K562 (cell line): ENCODE data around the gene FRAT2. TPM values are rescaled to one million over a fixed set of nuclear protein-coding genes. Genes with fewer than 3 reads are reported as not detected.
A peak's percentile ranks its signal among the peaks of the same experiment; 100 is the strongest.

Experiments used
- CBX8 ChIP-seq: fragments of 200-600 bp; sonication (generic); IDR thresholded peaks from 2 replicates; pipeline ENCODE4 v1.6.1; 2012; ENCODE audit warnings: borderline replicate concordance, mixed run types, low read depth, mild to moderate bottlenecking, moderate library complexity, mixed read lengths, low read length, control low read depth, inconsistent platforms; ENCODE audit not compliant: poor library complexity, severe bottlenecking; ENCODE audit errors: extremely low read depth
- ESRRA ChIP-seq: fragments of 450-650 bp; IDR thresholded peaks from 2 replicates; pipeline ENCODE4 v1.6.1; 2014; ENCODE audit warnings: low read depth, mild to moderate bottlenecking, moderate library complexity, borderline replicate concordance
- HDAC3 ChIP-seq: fragments of 450-650 bp; IDR thresholded peaks from 2 replicates; pipeline ENCODE4 v1.6.1; 2018; ENCODE audit warnings: borderline replicate concordance, mild to moderate bottlenecking, moderate library complexity; ENCODE audit not compliant: partially characterized antibody
- KAT7 ChIP-seq: sonication (generic); formaldehyde crosslinking; IDR thresholded peaks from 2 replicates; pipeline ENCODE4 v1.8.0; 2022; ENCODE audit warnings: missing genetic modification reagents, mild to moderate bottlenecking, borderline replicate concordance
- MAFF ChIP-seq: IDR thresholded peaks from 2 replicates; pipeline ENCODE4 v1.6.1; 2012; ENCODE audit warnings: low read length, improper control_type of control experiment
- MAZ ChIP-seq, 2 experiments: fragments of 450-650 bp in 1 of 2; sonication (generic) in 1 of 2; formaldehyde crosslinking; IDR thresholded peaks in 1 of 2; conservative IDR thresholded peaks in 1 of 2; 2 replicates each; pipeline versions ENCODE4 v1.4.0 to v1.5.0; 2020; ENCODE audit warnings: mild to moderate bottlenecking in 1 of 2, missing genetic modification reagents in 1 of 2
- MCM3 ChIP-seq: fragments of 450-650 bp; IDR thresholded peaks from 2 replicates; pipeline ENCODE4 v1.6.1; 2016
- MCM5 ChIP-seq: fragments of 450-650 bp; IDR thresholded peaks from 2 replicates; pipeline ENCODE4 v1.6.1; 2016; ENCODE audit warnings: low read depth
- NBN ChIP-seq: fragments of 450-650 bp; IDR thresholded peaks from 2 replicates; pipeline ENCODE4 v1.6.1; 2016; ENCODE audit warnings: low read depth, mild to moderate bottlenecking
- NR1H2 ChIP-seq: sonication (generic); formaldehyde crosslinking; IDR thresholded peaks from 2 replicates; pipeline ENCODE4 v1.4.0; 2020; ENCODE audit warnings: mild to moderate bottlenecking, missing genetic modification reagents
- ZBED1 ChIP-seq: IDR thresholded peaks from 2 replicates; pipeline ENCODE4 v1.6.1; 2014
- ZFP1 ChIP-seq: fragments of 450-650 bp; formaldehyde crosslinking; IDR thresholded peaks from 2 replicates; pipeline ENCODE4 v1.4.0; 2020; ENCODE audit warnings: mild to moderate bottlenecking, mixed read lengths
- ZNF23 ChIP-seq: fragments of 250-450 bp; sonication (Bioruptor Pico); IDR thresholded peaks from 2 replicates; pipeline ENCODE4 v1.4.0; 2020; ENCODE audit warnings: mild to moderate bottlenecking
- ZNF408 ChIP-seq: fragments of 250-450 bp; sonication (Bioruptor Pico); IDR thresholded peaks from 2 replicates; pipeline ENCODE4 v1.4.0; 2020; ENCODE audit warnings: low read depth, mild to moderate bottlenecking, moderate library complexity
- polyA plus RNA-seq, 8 experiments: library from polyadenylated mRNA; depleted of rRNA in 4 of 8; stranded (reverse) in 5 of 8; unstranded in 3 of 8; fragments of >200 nt; fragmentation: Nextera tagmentation in 2 of 8; fragmentation: Illumina TruSeq in 1 of 8; extraction: Ambion mirVana in 2 of 8; extraction: Trizol in 1 of 8; gene quantifications; 2 replicates each; pipeline versions ENCODE4 v1.2.1 to v1.2.3, GENCODE V29; 2011 to 2014; ENCODE audit warnings: inconsistent platforms in 1 of 8, missing spikeins in 1 of 8
- total RNA-seq, 7 experiments: library from RNA; depleted of rRNA in 6 of 7; stranded (reverse); fragments of >200 nt in 6 of 7; fragmentation: Illumina TruSeq in 2 of 7; extraction: Trizol in 2 of 7; gene quantifications; 2 replicates each; pipeline versions ENCODE4 v1.2.1 to v1.2.3, GENCODE V29; 2011 to 2021; ENCODE audit warnings: low replicate concordance in 1 of 7
- TF ChIP-seq, protein P1 (sequence below): IDR thresholded peaks from 2 replicates; pipeline ENCODE4 v1.6.1; 2016; ENCODE audit warnings: missing genetic modification characterization, missing compliant biosample characterization
- TF ChIP-seq, protein P2 (sequence below), 2 experiments: fragments of 450-650 bp; IDR thresholded peaks; 2 replicates each; pipeline ENCODE4 v1.6.1; 2016; ENCODE audit warnings: mild to moderate bottlenecking in 2 of 2, borderline replicate concordance in 1 of 2, low read depth in 1 of 2, moderate library complexity in 1 of 2
- TF ChIP-seq, protein P3 (sequence below): fragments of 250-450 bp; sonication (Bioruptor Pico); IDR thresholded peaks from 2 replicates; pipeline ENCODE4 v1.8.0; 2022; ENCODE audit warnings: moderate library complexity, mild to moderate bottlenecking, inconsistent platforms

The FRAT2 gene
- total and polyA plus RNA-seq, 9 of the 15 experiments (the other 6 are each of a cell fraction or from before 2014, with no cell fraction given) = 4.3 to 31.7 (median 19.5) TPM

DNA sequence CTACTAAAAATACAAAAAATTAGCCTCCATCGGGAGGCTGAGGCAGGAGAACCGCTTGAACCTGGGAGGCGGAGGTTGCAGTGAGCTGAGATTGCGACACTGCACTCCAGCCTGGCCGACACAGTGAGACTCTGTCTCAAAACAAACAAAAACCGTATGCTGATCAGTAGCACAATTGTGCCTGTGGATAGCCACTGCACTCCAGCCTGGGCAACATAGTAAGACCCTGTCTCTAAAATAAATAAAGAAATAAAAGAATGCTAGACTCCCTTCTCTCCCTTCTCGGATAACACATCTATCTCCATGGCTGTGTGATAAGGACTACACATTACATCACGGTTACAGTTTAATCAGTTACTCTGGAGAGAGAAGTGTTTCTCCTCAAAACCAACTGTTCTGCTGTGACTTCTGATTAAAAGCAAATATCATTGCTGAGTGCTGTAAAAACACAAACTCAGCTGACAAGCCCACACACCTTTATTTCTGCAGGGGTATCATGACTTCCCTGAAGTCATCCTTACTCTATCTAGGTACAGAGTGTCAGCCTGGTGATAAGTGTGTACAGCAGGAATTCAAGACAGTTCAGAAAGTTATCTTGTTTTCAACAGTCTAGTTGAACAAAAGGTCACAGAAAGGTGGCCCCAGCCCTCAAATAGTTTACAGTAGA lies 36.8 kb downstream of the FRAT2 start (continued):
- TF ChIP-seq NBN (no peak; the same call in 1 of the 2 replicates), MCM3 (no peak), KAT7 (CRISPR knock-in tag) (no peak), ZNF23 (CRISPR knock-in tag) (no peak), ESRRA (no peak), ZBED1 (no peak), MAZ (CRISPR knock-in tag; conservative IDR thresholded peaks at IDR 0.05 in 1 of 2, IDR thresholded peaks at IDR 0.05 in 1 of 2) (no peak), ZFP1 (no peak), CBX8 (no peak), ZNF408 (CRISPR knock-in tag) (no peak), HDAC3 (peak; percentile 72), MCM5 (no peak), MAFF (no peak), NR1H2 (CRISPR knock-in tag) (no peak)
- TF ChIP-seq, protein P1, sequence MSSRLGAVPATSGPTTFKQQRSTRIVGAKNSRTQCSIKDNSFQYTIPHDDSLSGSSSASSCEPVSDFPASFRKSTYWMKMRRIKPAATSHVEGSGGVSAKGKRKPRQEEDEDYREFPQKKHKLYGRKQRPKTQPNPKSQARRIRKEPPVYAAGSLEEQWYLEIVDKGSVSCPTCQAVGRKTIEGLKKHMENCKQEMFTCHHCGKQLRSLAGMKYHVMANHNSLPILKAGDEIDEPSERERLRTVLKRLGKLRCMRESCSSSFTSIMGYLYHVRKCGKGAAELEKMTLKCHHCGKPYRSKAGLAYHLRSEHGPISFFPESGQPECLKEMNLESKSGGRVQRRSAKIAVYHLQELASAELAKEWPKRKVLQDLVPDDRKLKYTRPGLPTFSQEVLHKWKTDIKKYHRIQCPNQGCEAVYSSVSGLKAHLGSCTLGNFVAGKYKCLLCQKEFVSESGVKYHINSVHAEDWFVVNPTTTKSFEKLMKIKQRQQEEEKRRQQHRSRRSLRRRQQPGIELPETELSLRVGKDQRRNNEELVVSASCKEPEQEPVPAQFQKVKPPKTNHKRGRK = no peak
- TF ChIP-seq, protein P2, sequence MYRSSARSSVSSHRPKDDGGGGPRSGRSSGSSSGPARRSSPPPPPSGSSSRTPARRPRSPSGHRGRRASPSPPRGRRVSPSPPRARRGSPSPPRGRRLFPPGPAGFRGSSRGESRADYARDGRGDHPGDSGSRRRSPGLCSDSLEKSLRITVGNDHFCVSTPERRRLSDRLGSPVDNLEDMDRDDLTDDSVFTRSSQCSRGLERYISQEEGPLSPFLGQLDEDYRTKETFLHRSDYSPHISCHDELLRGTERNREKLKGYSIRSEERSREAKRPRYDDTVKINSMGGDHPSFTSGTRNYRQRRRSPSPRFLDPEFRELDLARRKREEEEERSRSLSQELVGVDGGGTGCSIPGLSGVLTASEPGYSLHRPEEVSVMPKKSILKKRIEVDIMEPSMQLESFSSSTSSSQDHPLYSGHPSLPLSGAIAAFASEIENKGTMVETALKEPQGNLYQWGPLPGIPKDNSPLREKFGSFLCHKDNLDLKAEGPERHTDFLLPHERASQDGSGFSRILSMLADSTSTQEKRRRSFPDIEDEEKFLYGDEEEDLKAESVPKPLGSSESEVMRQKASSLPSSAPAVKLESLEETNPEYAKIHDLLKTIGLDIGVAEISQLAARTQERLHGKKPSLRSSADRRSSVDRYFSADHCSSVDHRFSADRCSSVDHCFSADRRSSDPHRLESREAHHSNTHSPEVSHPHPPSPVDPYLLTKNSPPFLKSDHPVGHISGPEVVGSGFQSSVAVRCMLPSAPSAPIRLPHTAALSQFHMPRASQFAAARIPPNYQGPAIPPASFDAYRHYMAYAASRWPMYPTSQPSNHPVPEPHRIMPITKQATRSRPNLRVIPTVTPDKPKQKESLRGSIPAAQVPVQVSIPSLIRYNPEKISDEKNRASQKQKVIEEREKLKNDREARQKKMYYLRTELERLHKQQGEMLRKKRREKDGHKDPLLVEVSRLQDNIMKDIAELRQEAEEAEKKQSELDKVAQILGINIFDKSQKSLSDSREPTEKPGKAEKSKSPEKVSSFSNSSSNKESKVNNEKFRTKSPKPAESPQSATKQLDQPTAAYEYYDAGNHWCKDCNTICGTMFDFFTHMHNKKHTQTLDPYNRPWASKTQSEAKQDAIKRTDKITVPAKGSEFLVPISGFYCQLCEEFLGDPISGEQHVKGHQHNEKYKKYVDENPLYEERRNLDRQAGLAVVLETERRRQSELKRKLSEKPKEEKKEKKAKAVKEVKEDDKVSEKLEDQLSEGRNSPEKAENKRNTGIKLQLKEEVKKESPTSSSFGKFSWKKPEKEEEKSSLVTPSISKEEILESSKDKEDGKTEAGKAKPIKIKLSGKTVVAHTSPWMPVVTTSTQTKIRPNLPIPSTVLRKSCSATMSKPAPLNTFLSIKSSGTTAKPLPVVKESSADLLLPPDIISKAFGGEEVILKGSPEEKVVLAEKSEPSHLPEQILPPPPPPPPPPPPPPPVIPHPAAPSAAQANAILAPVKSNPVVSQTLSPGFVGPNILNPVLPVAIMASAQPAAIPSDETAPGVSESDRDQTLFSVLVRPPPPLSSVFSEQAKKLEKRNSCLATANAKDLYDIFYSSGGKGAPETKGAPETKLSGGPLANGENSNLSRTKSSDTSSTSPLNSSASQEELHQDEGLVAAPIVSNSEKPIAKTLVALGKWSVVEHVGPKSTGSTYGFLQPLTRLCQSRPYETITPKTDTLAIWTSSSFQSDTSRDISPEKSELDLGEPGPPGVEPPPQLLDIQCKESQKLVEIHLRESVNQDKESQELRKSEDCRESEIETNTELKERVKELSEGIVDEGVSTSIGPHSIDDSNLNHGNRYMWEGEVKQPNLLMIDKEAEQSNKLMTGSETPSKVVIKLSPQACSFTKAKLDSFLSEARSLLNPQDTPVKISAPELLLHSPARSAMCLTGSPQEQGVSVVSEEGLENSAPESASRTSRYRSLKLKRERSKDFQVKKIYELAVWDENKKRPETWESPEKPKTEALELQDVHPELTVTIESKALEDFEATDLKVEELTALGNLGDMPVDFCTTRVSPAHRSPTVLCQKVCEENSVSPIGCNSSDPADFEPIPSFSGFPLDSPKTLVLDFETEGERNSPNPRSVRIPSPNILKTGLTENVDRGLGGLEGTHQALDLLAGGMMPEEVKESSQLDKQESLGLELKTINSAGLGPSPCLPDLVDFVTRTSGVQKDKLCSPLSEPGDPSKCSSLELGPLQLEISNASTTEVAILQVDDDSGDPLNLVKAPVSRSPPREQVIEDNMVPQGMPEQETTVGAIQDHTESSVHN (IDR thresholded peaks at IDR 0.05; ENCODE audit: borderline replicate concordance in 1 of 2, low read depth in 1 of 2) = no peak
- TF ChIP-seq, protein P3, sequence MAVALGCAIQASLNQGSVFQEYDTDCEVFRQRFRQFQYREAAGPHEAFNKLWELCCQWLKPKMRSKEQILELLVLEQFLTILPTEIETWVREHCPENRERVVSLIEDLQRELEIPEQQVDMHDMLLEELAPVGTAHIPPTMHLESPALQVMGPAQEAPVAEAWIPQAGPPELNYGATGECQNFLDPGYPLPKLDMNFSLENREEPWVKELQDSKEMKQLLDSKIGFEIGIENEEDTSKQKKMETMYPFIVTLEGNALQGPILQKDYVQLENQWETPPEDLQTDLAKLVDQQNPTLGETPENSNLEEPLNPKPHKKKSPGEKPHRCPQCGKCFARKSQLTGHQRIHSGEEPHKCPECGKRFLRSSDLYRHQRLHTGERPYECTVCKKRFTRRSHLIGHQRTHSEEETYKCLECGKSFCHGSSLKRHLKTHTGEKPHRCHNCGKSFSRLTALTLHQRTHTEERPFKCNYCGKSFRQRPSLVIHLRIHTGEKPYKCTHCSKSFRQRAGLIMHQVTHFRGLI (CRISPR knock-in tag) = no peak
